H9 (cell line): ENCODE results near the gene ABCA13. TPM values are rescaled to one million over a fixed set of nuclear protein-coding genes. Genes with fewer than 3 reads are reported as not detected.

Experiments
- DNase-seq: peaks from one replicate; pipeline ENCODE4 v3.0.0-alpha.2; 2017
- H2AFZ ChIP-seq: one replicate; pipeline ENCODE4 v1.6.1; 2013; ENCODE audit warnings: mild to moderate bottlenecking, low read length, control low read depth, moderate library complexity
- H2AK5ac ChIP-seq: 2 replicates; pipeline ENCODE4 v1.6.1; 2013; ENCODE audit warnings: low read length, control low read depth, mixed read lengths; ENCODE audit not compliant: insufficient read length
- H2BK120ac ChIP-seq: one replicate; pipeline ENCODE4 v1.6.1; 2013; ENCODE audit warnings: low read depth, mild to moderate bottlenecking, low read length, control low read depth, inconsistent platforms; ENCODE audit not compliant: poor library complexity, severe bottlenecking
- H2BK12ac ChIP-seq: 2 replicates; pipeline ENCODE4 v1.6.1; 2013; ENCODE audit warnings: low read length, control low read depth, mixed read lengths, low read depth; ENCODE audit not compliant: insufficient read length
- H2BK15ac ChIP-seq: 2 replicates; pipeline ENCODE4 v1.6.1; 2013; ENCODE audit warnings: low read depth, low read length, control low read depth
- H2BK20ac ChIP-seq: one replicate; pipeline ENCODE4 v1.6.1; 2013; ENCODE audit warnings: low read depth, mild to moderate bottlenecking, low read length, control low read depth, inconsistent platforms; ENCODE audit not compliant: poor library complexity, severe bottlenecking
- H2BK5ac ChIP-seq: 2 replicates; pipeline ENCODE4 v1.6.1; 2013; ENCODE audit warnings: low read length, control low read depth, mixed read lengths; ENCODE audit not compliant: insufficient read length
- H3K14ac ChIP-seq: 2 replicates; pipeline ENCODE4 v1.6.1; 2013; ENCODE audit warnings: low read length, control low read depth; ENCODE audit not compliant: insufficient read depth
- H3K18ac ChIP-seq: 2 replicates; pipeline ENCODE4 v1.6.1; 2013; ENCODE audit warnings: low read depth, mild to moderate bottlenecking, mixed read lengths, low read length, control low read depth; ENCODE audit not compliant: insufficient read length
- H3K23ac ChIP-seq: 2 replicates; pipeline ENCODE4 v1.6.1; 2013; ENCODE audit warnings: low read length, control low read depth, mixed read lengths, low read depth; ENCODE audit not compliant: insufficient read length
- H3K23me2 ChIP-seq: 2 replicates; pipeline ENCODE4 v1.6.1; 2013; ENCODE audit warnings: low read depth, mild to moderate bottlenecking, mixed read lengths, low read length, control low read depth; ENCODE audit not compliant: insufficient read length, poor library complexity, severe bottlenecking
- H3K27ac ChIP-seq: 2 replicates; pipeline ENCODE4 v1.5.1; 2013; ENCODE audit warnings: low read length, control low read depth, mixed read lengths, low read depth; ENCODE audit not compliant: insufficient read length
- H3K27me3 ChIP-seq: 2 replicates; pipeline ENCODE4 v1.6.1; 2013; ENCODE audit warnings: low read length, control low read depth, inconsistent platforms; ENCODE audit not compliant: insufficient read depth
- H3K4ac ChIP-seq: 2 replicates; pipeline ENCODE4 v1.6.1; 2013; ENCODE audit warnings: low read depth, mild to moderate bottlenecking, control low read depth, inconsistent platforms, low read length, moderate library complexity
- H3K4me1 ChIP-seq: 2 replicates; pipeline ENCODE4 v1.6.1; 2013; ENCODE audit warnings: low read length, control low read depth, inconsistent platforms; ENCODE audit not compliant: insufficient read depth
- H3K4me2 ChIP-seq: 2 replicates; pipeline ENCODE4 v1.6.1; 2013; ENCODE audit warnings: low read length, control low read depth, mixed read lengths; ENCODE audit not compliant: insufficient read length, insufficient read depth
- H3K56ac ChIP-seq: 2 replicates; pipeline ENCODE4 v1.6.1; 2013; ENCODE audit warnings: low read depth, mild to moderate bottlenecking, mixed read lengths, low read length, control low read depth; ENCODE audit not compliant: insufficient read length
- H3K79me1 ChIP-seq: 2 replicates; pipeline ENCODE4 v1.6.1; 2013; ENCODE audit warnings: low read depth, mild to moderate bottlenecking, moderate library complexity, low read length, control low read depth, inconsistent platforms; ENCODE audit not compliant: insufficient read depth, poor library complexity, severe bottlenecking
- H3K79me2 ChIP-seq: 2 replicates; pipeline ENCODE4 v1.6.1; 2013; ENCODE audit warnings: low read length, control low read depth, inconsistent platforms; ENCODE audit not compliant: insufficient read depth
- H3K9ac ChIP-seq: 2 replicates; pipeline ENCODE4 v1.6.1; 2013; ENCODE audit warnings: low read length, control low read depth, mixed read lengths; ENCODE audit not compliant: insufficient read length; ENCODE audit errors: extremely low read depth
- H3K9me3 ChIP-seq: one replicate; pipeline ENCODE4 v1.6.1; 2013; ENCODE audit warnings: low read depth, low read length, inconsistent platforms; ENCODE audit not compliant: control insufficient read depth
- H3T11ph ChIP-seq: one replicate; pipeline ENCODE4 v1.6.1; 2013; ENCODE audit warnings: mild to moderate bottlenecking, low read length, control low read depth, inconsistent platforms
- H4K20me1 ChIP-seq: one replicate; pipeline ENCODE4 v1.6.1; 2013; ENCODE audit not compliant: control insufficient read depth, insufficient read length, insufficient read depth
- H4K5ac ChIP-seq: 2 replicates; pipeline ENCODE4 v1.6.1; 2013; ENCODE audit warnings: low read depth, mild to moderate bottlenecking, mixed read lengths, low read length, control low read depth; ENCODE audit not compliant: insufficient read length
- H4K8ac ChIP-seq: replicated peaks from 2 replicates; pipeline ENCODE4 v1.6.1; 2013; ENCODE audit warnings: low read length, control low read depth, mixed read lengths, low read depth; ENCODE audit not compliant: insufficient read length
- H4K91ac ChIP-seq: 2 replicates; pipeline ENCODE4 v1.6.1; 2013; ENCODE audit warnings: low read depth, mild to moderate bottlenecking, moderate library complexity, mixed read lengths, low read length, control low read depth; ENCODE audit not compliant: insufficient read length
- H3K27ac Mint-ChIP-seq, 3 experiments: 2 replicates in 2 of 3; 3 replicates in 1 of 3; pipeline ENCODE4 v1.8.0; 2020 to 2021; ENCODE audit warnings: mixed read lengths in 3 of 3, mild to moderate bottlenecking in 1 of 3, moderate library complexity in 1 of 3
- H3K27me3 Mint-ChIP-seq: 2 replicates; pipeline ENCODE4 v1.8.0; 2021; ENCODE audit warnings: low read depth, mild to moderate bottlenecking, moderate library complexity, mixed read lengths
- H3K36me3 Mint-ChIP-seq, 3 experiments: 2 replicates in 2 of 3; 3 replicates in 1 of 3; pipeline ENCODE4 v1.8.0; 2020 to 2021; ENCODE audit warnings: low read depth in 3 of 3, mixed read lengths in 3 of 3; ENCODE audit not compliant: insufficient read depth in 1 of 3
- H3K4me1 Mint-ChIP-seq, 2 experiments: 2 replicates each; pipeline ENCODE4 v1.8.0; 2020; ENCODE audit warnings: mixed read lengths in 2 of 2
- H3K4me3 Mint-ChIP-seq, 2 experiments: 2 replicates in 1 of 2; 3 replicates in 1 of 2; pipeline ENCODE4 v1.8.0; 2020 to 2021; ENCODE audit warnings: mild to moderate bottlenecking in 2 of 2, mixed read lengths in 2 of 2, moderate library complexity in 1 of 2
- H3K9me3 Mint-ChIP-seq, 2 experiments: 2 replicates in 1 of 2; 3 replicates in 1 of 2; pipeline ENCODE4 v1.8.0; 2020; ENCODE audit warnings: mild to moderate bottlenecking in 2 of 2, mixed read lengths in 2 of 2, moderate library complexity in 1 of 2
- CTCF ChIP-seq: fragments of 200-600 bp; sonication (generic); conservative IDR thresholded peaks from 3 replicates; pipeline ENCODE4 v1.8.0; 2021; ENCODE audit warnings: antibody characterized with exemption, mild to moderate bottlenecking
- WGBS: extraction: QIAGEN DNeasy Blood & Tissue Kit; methylation state at CpG from one replicate; pipeline ENCODE4 v1.1.7; 2013; ENCODE audit warnings: missing lambda C conversion rate, low lambda C conversion rate, mixed read lengths; ENCODE audit not compliant: insufficient read length; ENCODE audit errors: extremely low coverage; 5-methylcytosine and 5-hydroxymethylcytosine counted together
- total RNA-seq: library from RNA; stranded (reverse); gene quantifications from 2 replicates; pipeline ENCODE4 v1.2.1, GENCODE V29; 2021

ABCA13 gene
- total RNA-seq, 1 experiment from 2014 or later, result 0.11 TPM

GRCh38 chr7:48540746-48541145 lies 369.5 kb downstream of the ABCA13 start:
- H4K5ac ChIP-seq, result no peak overlapping the region
- H3K14ac ChIP-seq, result no peak overlapping the region
- no peak overlapping the region for H3K4me2 ChIP-seq
- H2AK5ac ChIP-seq, result no peak overlapping the region
- peaks cover 10 to 18% of the 10 kb centered on the region in 2 experiments for H3K4me1 Mint-ChIP-seq
- H3K9ac ChIP-seq, result no peak overlapping the region
- no peaks in the 10 kb centered on the region for H3K23me2 ChIP-seq
- no peak overlapping the region for H2BK15ac ChIP-seq
- no peaks in the 10 kb centered on the region for H4K20me1 ChIP-seq
- no peak overlapping the region for H4K91ac ChIP-seq
- no peaks in the 10 kb centered on the region for H3K27me3 Mint-ChIP-seq
- no peak overlapping the region for H2AFZ ChIP-seq
- TF ChIP-seq CTCF, result no peak
- WGBS, result no CpG with 5 or more reads among the region's 1 CpG
- no peaks in the 10 kb centered on the region for H3K79me2 ChIP-seq
- H3K56ac ChIP-seq, result no peak overlapping the region
- peak overlapping the region in 1 of 3 experiments; percentile 23; a peak in 1 of 7 replicates for H3K27ac Mint-ChIP-seq
- no peaks in the 10 kb centered on the region for H3K79me1 ChIP-seq
- no peaks in the 10 kb centered on the region for H3K4me1 ChIP-seq
- H3K27me3 ChIP-seq, result no peaks in the 10 kb centered on the region
- no peak overlapping the region for H2BK5ac ChIP-seq
- no peak overlapping the region for H3K18ac ChIP-seq
- H3K36me3 Mint-ChIP-seq, result peaks cover 8 to 19% (median 9%) of the 10 kb centered on the region in 3 experiments
- no peak overlapping the region for H2BK20ac ChIP-seq
- H3K9me3 Mint-ChIP-seq, result peaks cover 13 to 19% of the 10 kb centered on the region in 2 experiments
- DNase-seq, result no peak
- no peak overlapping the region for H3K4me3 Mint-ChIP-seq
- no peak overlapping the region for H4K8ac ChIP-seq
- H3K23ac ChIP-seq, result no peak overlapping the region
- no peak overlapping the region for H3K4ac ChIP-seq
- H2BK12ac ChIP-seq, result no peak overlapping the region
- H3T11ph ChIP-seq, result no peak overlapping the region
- H3K27ac ChIP-seq, result no peak overlapping the region
- H3K9me3 ChIP-seq, result no peaks in the 10 kb centered on the region
- H2BK120ac ChIP-seq, result no peak overlapping the region
